Caco-2 (cell line): ENCODE data around the gene COL5A1. TPM values are rescaled to one million over a fixed set of nuclear protein-coding genes. Genes with fewer than 3 reads are reported as not detected.

Experiments
- BruUV-seq: library from RNA; stranded (reverse); fragments of 400-500 nt; replicated peaks from 2 replicates; lab custom pipeline; 2021; lab: Mats Ljungman, UMichigan
- CTCF ChIA-PET: fragments of 300-600 bp; sonication (Branson Sonifier 250); formaldehyde crosslinking; loops from one replicate; lab custom pipeline; 2022; ENCODE audit warnings: antibody characterized with exemption; lab: Charles Lee
- POLR2A ChIA-PET: fragments of 300-600 bp; sonication (Branson Sonifier 250); formaldehyde crosslinking; loops from one replicate; lab custom pipeline; 2022; ENCODE audit warnings: antibody characterized with exemption; lab: Charles Lee
- DNase-seq, 2 experiments: peaks; one replicate each; pipeline versions ENCODE4 v3.0.0 to v3.0.0-alpha.2; 2020 to 2022
- H3K27me3 ChIP-seq: replicated peaks from 2 replicates; pipeline ENCODE4 v1.6.0; 2011; ENCODE audit warnings: low read length; ENCODE audit not compliant: control insufficient read depth, insufficient read depth
- H3K36me3 ChIP-seq: 2 replicates; pipeline ENCODE4 v1.5.1; 2011; ENCODE audit warnings: low read length; ENCODE audit not compliant: control insufficient read depth, insufficient read depth
- H3K4me1 ChIP-seq: fragments of 250-450 bp; sonication (Bioruptor Pico); 2 replicates; pipeline ENCODE4 v1.5.1; 2020; ENCODE audit warnings: mild to moderate bottlenecking
- H3K4me3 ChIP-seq: 2 replicates; pipeline ENCODE4 v1.5.1; 2011; ENCODE audit warnings: low read depth, mild to moderate bottlenecking, control low read depth, low read length
- H3K9me3 ChIP-seq: fragments of 250-450 bp; sonication (Bioruptor Pico); 2 replicates; pipeline ENCODE4 v1.5.1; 2020; ENCODE audit warnings: mild to moderate bottlenecking, moderate library complexity
- H3K27ac Mint-ChIP-seq: one replicate; pipeline ENCODE4 v1.8.0; 2022; ENCODE audit warnings: mixed read lengths; ENCODE audit not compliant: unreplicated experiment
- H3K27me3 Mint-ChIP-seq: one replicate; pipeline ENCODE4 v1.8.0; 2022; ENCODE audit warnings: mixed read lengths; ENCODE audit not compliant: insufficient read depth, unreplicated experiment
- H3K36me3 Mint-ChIP-seq: one replicate; pipeline ENCODE4 v1.8.0; 2022; ENCODE audit warnings: mild to moderate bottlenecking, mixed read lengths; ENCODE audit not compliant: insufficient read depth, unreplicated experiment
- H3K4me1 Mint-ChIP-seq: one replicate; pipeline ENCODE4 v1.8.0; 2022; ENCODE audit warnings: low read depth, mixed read lengths; ENCODE audit not compliant: unreplicated experiment
- H3K4me3 Mint-ChIP-seq: one replicate; pipeline ENCODE4 v1.8.0; 2022; ENCODE audit warnings: mild to moderate bottlenecking, moderate library complexity, mixed read lengths; ENCODE audit not compliant: unreplicated experiment
- H3K9me3 Mint-ChIP-seq: one replicate; pipeline ENCODE4 v1.8.0; 2022; ENCODE audit warnings: mixed read lengths; ENCODE audit not compliant: unreplicated experiment
- intact Hi-C: fragments of 100-400 bp; cut with micrococcal nuclease; formaldehyde crosslinking; loops from one replicate; pipeline ENCODE4 v1.10.0; 2022; ENCODE audit not compliant: unreplicated experiment
- total RNA-seq: library from RNA; stranded (reverse); gene quantifications from 2 replicates; pipeline ENCODE4 v1.2.3, GENCODE V29; 2022
- TF ChIP-seq, protein P1 (sequence below), 2 experiments: fragments of 200-600 bp in 1 of 2; IDR thresholded peaks; 1 replicate in 1 of 2; 2 replicates in 1 of 2; pipeline versions ENCODE4 v1.5.1 to v1.8.0; 2011 to 2022; ENCODE audit warnings: antibody characterized with exemption in 1 of 2, control low read depth in 1 of 2, inconsistent platforms in 1 of 2, low read depth in 1 of 2, low read length in 1 of 2, mild to moderate bottlenecking in 1 of 2, moderate library complexity in 1 of 2; ENCODE audit not compliant: insufficient read depth in 1 of 2, severe bottlenecking in 1 of 2, unreplicated experiment in 1 of 2

Gene COL5A1
- total RNA-seq, 1 experiment from 2014 or later: 4.8 TPM

DNA sequence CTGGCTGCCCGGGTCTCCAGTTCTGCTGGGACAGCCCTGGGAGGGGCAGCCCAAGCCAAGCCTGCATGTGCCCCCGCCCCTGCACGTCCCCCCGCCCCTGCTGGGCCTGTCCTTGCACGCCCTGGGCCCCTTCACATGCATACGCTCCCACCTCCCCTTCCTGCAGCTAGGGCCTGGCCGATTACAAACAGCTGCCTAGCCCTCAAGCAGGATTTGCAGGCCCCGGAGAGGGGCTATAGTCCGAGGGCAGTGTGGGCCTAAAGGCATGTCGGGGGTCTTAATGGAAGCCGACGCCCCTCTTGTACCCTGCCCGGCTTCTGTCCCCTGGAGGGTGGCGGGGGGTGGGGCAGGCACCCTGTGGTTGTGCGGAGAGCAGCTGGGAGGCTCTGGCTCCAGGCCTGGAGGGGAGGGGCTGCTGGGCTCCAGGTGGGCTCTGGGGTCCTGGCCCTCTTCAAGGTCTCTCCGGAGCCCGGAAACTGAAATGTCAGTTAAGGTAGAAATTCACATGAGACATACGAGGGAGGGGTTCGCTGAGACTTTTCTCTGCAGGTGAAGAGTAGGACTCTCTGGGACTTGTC lies 16.9 kb downstream of the COL5A1 start:
- ChIA-PET POLR2A (no interaction called here), CTCF (no interaction called here)
- no TSS peak for BruUV-seq
- H3K36me3 ChIP-seq: no peaks in the 10 kb centered on the region
- no peak overlapping the region for H3K4me3 Mint-ChIP-seq
- no peaks in the 10 kb centered on the region for H3K36me3 Mint-ChIP-seq
- no peaks in the 10 kb centered on the region for H3K4me1 Mint-ChIP-seq
- no peaks in the 10 kb centered on the region for H3K4me1 ChIP-seq
- TF ChIP-seq, protein P1, sequence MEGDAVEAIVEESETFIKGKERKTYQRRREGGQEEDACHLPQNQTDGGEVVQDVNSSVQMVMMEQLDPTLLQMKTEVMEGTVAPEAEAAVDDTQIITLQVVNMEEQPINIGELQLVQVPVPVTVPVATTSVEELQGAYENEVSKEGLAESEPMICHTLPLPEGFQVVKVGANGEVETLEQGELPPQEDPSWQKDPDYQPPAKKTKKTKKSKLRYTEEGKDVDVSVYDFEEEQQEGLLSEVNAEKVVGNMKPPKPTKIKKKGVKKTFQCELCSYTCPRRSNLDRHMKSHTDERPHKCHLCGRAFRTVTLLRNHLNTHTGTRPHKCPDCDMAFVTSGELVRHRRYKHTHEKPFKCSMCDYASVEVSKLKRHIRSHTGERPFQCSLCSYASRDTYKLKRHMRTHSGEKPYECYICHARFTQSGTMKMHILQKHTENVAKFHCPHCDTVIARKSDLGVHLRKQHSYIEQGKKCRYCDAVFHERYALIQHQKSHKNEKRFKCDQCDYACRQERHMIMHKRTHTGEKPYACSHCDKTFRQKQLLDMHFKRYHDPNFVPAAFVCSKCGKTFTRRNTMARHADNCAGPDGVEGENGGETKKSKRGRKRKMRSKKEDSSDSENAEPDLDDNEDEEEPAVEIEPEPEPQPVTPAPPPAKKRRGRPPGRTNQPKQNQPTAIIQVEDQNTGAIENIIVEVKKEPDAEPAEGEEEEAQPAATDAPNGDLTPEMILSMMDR (IDR thresholded peaks at IDR 0.05; ENCODE audit: insufficient read depth in 1 of 2, low read depth in 1 of 2, low read length in 1 of 2, severe bottlenecking in 1 of 2, unreplicated experiment in 1 of 2): no peak
- no peaks in the 10 kb centered on the region for H3K9me3 Mint-ChIP-seq
- intact Hi-C loops: loop anchor here (5.0 kb wide), 1 partner anchor 211 kb away; no protein-coding TSS in a partner anchor
- H3K4me3 ChIP-seq: no peak overlapping the region
- H3K27me3 ChIP-seq: no peaks in the 10 kb centered on the region
- no peak for DNase-seq
- H3K27me3 Mint-ChIP-seq: no peaks in the 10 kb centered on the region
- H3K27ac Mint-ChIP-seq: no peak overlapping the region
- peaks cover 5% of the 10 kb centered on the region; the same call in 1 of the 2 replicates for H3K9me3 ChIP-seq

DNA sequence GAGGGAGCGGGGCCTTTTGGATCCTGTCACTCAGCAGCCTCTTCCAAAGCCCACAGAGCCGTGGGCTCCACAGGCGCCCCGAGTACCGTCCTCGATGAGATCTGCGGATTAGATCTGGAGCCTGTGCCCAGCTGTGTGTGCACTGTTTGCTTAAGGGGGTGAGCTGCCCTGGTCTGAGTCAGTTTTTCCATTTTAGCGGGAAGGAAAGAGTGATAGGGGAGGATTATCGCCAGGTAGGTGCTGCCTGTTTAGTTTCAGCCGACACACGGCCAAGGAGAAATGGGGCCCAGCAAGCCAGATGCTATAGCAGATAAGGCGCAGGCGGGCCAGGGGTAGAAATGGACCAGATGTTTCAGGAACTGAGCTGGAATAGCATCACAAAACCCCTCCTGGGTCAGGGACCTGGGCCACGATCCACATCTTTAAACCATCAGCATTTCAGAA lies 18.1 kb downstream of the COL5A1 start:
- Histone ChIP-seq H3K9me3 (peaks cover 5% of the 10 kb centered on the region; the same call in 1 of the 2 replicates), H3K4me1 (no peaks in the 10 kb centered on the region), H3K27me3 (no peaks in the 10 kb centered on the region), H3K4me3 (no peak overlapping the region), H3K36me3 (no peaks in the 10 kb centered on the region)
- intact Hi-C loops: loop anchor here (5.0 kb wide), 1 partner anchor 212 kb away; no protein-coding TSS in a partner anchor
- Mint-ChIP-seq H3K27ac (no peak overlapping the region), H3K4me3 (no peak overlapping the region), H3K27me3 (no peaks in the 10 kb centered on the region), H3K9me3 (no peaks in the 10 kb centered on the region), H3K4me1 (no peaks in the 10 kb centered on the region), H3K36me3 (no peaks in the 10 kb centered on the region)
- ChIA-PET CTCF (no interaction called here), POLR2A (no interaction called here)
- no peak for DNase-seq
- no TSS peak for BruUV-seq
- TF ChIP-seq, protein P1 (IDR thresholded peaks at IDR 0.05; ENCODE audit: insufficient read depth in 1 of 2, low read depth in 1 of 2, low read length in 1 of 2, severe bottlenecking in 1 of 2, unreplicated experiment in 1 of 2): no peak

DNA sequence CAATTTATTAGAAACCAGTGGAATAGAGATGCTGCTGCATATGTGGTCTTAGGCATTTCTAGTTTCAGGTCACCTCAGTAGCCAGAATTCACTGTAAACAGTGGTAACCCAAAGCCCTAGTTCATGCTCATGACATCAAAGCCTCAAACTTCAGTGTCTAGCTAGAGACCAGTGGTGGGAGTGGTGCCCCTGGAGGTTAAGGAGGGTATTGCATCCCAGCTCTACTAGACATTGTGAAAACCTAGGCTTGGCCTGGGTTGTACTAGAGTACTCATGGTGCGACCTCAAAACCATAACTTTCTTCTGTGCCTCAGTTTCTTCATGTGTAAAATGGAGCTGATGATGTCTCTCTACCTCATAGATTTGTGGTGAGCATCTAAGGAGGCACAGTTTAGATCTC lies 18.8 kb downstream of the COL5A1 start:
- Mint-ChIP-seq H3K9me3 (no peaks in the 10 kb centered on the region), H3K27me3 (no peaks in the 10 kb centered on the region), H3K4me1 (no peaks in the 10 kb centered on the region), H3K4me3 (no peak overlapping the region), H3K36me3 (no peaks in the 10 kb centered on the region), H3K27ac (no peak overlapping the region)
- Histone ChIP-seq H3K27me3 (no peaks in the 10 kb centered on the region), H3K9me3 (peaks cover 5% of the 10 kb centered on the region; the same call in 1 of the 2 replicates), H3K4me1 (no peaks in the 10 kb centered on the region), H3K4me3 (no peak overlapping the region), H3K36me3 (no peaks in the 10 kb centered on the region)
- DNase-seq: no peak
- no TSS peak for BruUV-seq
- CTCF ChIA-PET: no interaction called here
- intact Hi-C loops: no loop called here
- TF ChIP-seq, protein P1 (IDR thresholded peaks at IDR 0.05; ENCODE audit: insufficient read depth in 1 of 2, low read depth in 1 of 2, low read length in 1 of 2, severe bottlenecking in 1 of 2, unreplicated experiment in 1 of 2): peak; percentile 41 to 65
- POLR2A ChIA-PET: no interaction called here
